ENCODE measurements around the gene TAF1D.

DNA sequence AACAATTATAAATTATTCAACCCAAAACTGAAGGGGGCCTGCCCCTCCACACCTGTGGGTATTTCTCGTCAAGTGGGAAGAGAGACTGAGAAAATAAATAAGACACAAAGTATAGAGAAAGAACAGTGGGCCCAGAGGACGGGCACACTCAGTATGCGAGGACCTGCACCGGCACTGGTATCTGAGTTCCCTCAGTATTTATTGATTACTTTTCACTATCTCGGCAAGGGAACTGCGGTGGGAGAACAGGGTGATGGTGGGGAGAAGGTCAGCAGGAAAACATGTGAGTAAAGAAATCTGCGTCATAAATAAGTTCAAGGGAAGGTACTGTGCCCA lies 3.3 kb upstream of the TAF1D start:
- TF ChIP-seq, protein P1, sequence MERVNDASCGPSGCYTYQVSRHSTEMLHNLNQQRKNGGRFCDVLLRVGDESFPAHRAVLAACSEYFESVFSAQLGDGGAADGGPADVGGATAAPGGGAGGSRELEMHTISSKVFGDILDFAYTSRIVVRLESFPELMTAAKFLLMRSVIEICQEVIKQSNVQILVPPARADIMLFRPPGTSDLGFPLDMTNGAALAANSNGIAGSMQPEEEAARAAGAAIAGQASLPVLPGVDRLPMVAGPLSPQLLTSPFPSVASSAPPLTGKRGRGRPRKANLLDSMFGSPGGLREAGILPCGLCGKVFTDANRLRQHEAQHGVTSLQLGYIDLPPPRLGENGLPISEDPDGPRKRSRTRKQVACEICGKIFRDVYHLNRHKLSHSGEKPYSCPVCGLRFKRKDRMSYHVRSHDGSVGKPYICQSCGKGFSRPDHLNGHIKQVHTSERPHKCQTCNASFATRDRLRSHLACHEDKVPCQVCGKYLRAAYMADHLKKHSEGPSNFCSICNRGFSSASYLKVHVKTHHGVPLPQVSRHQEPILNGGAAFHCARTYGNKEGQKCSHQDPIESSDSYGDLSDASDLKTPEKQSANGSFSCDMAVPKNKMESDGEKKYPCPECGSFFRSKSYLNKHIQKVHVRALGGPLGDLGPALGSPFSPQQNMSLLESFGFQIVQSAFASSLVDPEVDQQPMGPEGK (CRISPR knock-in tag; IDR thresholded peaks at IDR 0.05; ENCODE audit: borderline replicate concordance) = no peak
- TF ChIP-seq ISL1 (CRISPR knock-in tag; IDR thresholded peaks at IDR 0.05) (no peak), TOX (CRISPR knock-in tag; IDR thresholded peaks at IDR 0.05; ENCODE audit: borderline replicate concordance) (no peak), ZFP30 (CRISPR knock-in tag; IDR thresholded peaks at IDR 0.05) (no peak), ESRRG (CRISPR knock-in tag; IDR thresholded peaks at IDR 0.05) (no peak), ZFP3 (CRISPR knock-in tag; IDR thresholded peaks at IDR 0.05) (no peak), SNAI2 (CRISPR knock-in tag; IDR thresholded peaks at IDR 0.05) (no peak), OSR1 (CRISPR knock-in tag; IDR thresholded peaks at IDR 0.05) (no peak), RARB (CRISPR knock-in tag; IDR thresholded peaks at IDR 0.05) (no peak)
- TF ChIP-seq, protein P2, sequence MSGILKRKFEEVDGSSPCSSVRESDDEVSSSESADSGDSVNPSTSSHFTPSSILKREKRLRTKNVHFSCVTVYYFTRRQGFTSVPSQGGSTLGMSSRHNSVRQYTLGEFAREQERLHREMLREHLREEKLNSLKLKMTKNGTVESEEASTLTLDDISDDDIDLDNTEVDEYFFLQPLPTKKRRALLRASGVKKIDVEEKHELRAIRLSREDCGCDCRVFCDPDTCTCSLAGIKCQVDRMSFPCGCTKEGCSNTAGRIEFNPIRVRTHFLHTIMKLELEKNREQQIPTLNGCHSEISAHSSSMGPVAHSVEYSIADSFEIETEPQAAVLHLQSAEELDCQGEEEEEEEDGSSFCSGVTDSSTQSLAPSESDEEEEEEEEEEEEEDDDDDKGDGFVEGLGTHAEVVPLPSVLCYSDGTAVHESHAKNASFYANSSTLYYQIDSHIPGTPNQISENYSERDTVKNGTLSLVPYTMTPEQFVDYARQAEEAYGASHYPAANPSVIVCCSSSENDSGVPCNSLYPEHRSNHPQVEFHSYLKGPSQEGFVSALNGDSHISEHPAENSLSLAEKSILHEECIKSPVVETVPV (CRISPR knock-in tag; IDR thresholded peaks at IDR 0.05) = no peak
- TF ChIP-seq, protein P3, sequence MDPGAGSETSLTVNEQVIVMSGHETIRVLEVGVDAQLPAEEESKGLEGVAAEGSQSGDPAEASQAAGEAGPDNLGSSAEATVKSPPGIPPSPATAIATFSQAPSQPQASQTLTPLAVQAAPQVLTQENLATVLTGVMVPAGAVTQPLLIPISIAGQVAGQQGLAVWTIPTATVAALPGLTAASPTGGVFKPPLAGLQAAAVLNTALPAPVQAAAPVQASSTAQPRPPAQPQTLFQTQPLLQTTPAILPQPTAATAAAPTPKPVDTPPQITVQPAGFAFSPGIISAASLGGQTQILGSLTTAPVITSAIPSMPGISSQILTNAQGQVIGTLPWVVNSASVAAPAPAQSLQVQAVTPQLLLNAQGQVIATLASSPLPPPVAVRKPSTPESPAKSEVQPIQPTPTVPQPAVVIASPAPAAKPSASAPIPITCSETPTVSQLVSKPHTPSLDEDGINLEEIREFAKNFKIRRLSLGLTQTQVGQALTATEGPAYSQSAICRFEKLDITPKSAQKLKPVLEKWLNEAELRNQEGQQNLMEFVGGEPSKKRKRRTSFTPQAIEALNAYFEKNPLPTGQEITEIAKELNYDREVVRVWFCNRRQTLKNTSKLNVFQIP (CRISPR knock-in tag; IDR thresholded peaks at IDR 0.05; ENCODE audit: borderline replicate concordance, low read depth) = no peak
- TF ChIP-seq, protein P4, sequence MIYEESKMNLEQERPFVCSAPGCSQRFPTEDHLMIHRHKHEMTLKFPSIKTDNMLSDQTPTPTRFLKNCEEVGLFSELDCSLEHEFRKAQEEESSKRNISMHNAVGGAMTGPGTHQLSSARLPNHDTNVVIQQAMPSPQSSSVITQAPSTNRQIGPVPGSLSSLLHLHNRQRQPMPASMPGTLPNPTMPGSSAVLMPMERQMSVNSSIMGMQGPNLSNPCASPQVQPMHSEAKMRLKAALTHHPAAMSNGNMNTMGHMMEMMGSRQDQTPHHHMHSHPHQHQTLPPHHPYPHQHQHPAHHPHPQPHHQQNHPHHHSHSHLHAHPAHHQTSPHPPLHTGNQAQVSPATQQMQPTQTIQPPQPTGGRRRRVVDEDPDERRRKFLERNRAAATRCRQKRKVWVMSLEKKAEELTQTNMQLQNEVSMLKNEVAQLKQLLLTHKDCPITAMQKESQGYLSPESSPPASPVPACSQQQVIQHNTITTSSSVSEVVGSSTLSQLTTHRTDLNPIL (CRISPR knock-in tag; IDR thresholded peaks at IDR 0.05; ENCODE audit: low read depth) = no peak
- TF ChIP-seq, protein P5, sequence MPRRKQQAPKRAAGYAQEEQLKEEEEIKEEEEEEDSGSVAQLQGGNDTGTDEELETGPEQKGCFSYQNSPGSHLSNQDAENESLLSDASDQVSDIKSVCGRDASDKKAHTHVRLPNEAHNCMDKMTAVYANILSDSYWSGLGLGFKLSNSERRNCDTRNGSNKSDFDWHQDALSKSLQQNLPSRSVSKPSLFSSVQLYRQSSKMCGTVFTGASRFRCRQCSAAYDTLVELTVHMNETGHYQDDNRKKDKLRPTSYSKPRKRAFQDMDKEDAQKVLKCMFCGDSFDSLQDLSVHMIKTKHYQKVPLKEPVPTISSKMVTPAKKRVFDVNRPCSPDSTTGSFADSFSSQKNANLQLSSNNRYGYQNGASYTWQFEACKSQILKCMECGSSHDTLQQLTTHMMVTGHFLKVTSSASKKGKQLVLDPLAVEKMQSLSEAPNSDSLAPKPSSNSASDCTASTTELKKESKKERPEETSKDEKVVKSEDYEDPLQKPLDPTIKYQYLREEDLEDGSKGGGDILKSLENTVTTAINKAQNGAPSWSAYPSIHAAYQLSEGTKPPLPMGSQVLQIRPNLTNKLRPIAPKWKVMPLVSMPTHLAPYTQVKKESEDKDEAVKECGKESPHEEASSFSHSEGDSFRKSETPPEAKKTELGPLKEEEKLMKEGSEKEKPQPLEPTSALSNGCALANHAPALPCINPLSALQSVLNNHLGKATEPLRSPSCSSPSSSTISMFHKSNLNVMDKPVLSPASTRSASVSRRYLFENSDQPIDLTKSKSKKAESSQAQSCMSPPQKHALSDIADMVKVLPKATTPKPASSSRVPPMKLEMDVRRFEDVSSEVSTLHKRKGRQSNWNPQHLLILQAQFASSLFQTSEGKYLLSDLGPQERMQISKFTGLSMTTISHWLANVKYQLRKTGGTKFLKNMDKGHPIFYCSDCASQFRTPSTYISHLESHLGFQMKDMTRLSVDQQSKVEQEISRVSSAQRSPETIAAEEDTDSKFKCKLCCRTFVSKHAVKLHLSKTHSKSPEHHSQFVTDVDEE (CRISPR knock-in tag; IDR thresholded peaks at IDR 0.05) = no peak
